Measurements from ENCODE around the gene MRPL4. TPM values are rescaled to one million over a fixed set of nuclear protein-coding genes. Genes with fewer than 3 reads are reported as not detected.
"Not testable (repeated sequence)": the region's sequence is repeated elsewhere in the genome, so short reads cannot be mapped to it uniquely, and the experiment has no call there.

MRPL4 gene
- total RNA-seq, 2 experiments from 2014 or later: 44.6 to 47.3 TPM

DNA sequence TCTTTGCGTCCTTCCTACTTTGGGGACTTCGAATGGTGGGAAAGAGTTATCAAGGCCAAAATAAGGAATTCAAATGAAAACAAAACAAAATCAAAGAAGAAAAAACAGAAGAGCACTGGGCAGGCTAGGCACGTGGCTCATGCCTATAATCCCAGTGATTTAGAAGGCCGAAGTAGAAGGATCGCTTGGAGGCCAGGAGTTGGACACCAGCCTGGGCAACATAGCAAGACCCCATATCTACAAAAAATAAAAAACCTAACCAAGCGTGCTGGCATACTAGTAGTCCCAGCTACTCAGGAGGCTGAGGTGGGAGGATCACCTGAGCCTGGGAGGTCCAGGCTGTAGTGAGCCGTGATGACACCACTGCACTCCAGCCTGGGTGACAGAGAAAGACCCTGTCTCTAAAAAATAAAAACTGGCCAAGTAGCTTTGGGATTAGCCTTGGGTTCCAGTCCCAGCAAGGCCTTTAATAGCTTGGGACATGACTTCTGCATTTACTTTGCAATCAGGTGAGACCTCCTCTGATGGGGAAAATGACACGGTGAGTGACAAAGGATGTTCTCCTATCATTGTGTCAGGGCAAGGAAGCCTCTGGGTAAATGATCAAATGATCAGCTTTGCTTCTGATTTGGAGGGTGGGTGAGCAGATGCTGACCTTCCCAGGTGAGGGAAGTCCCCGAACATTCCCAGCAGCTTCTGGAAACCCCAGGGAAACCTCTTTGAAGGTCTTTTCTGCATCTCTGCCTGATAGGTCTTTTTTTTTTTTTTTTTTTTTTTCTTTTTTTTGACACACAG lies 26.0 kb downstream of the MRPL4 start:
- Histone ChIP-seq H3K4me3 (ENCODE audit: low read length) (no peak overlapping the region), H3K27me3 (ENCODE audit: control insufficient read depth in 1 of 2, insufficient read depth in 2 of 2, low read length in 2 of 2) (no peaks in the 10 kb centered on the region), H3K27ac (ENCODE audit: low read depth in 1 of 2, low read length in 2 of 2) (no peak overlapping the region), H3K9me3 (ENCODE audit: control insufficient read depth in 1 of 2, insufficient read depth in 1 of 2, low read length in 2 of 2) (no peaks in the 10 kb centered on the region), H3K4me1 (ENCODE audit: insufficient read depth, low read length) (no peaks in the 10 kb centered on the region), H3K36me3 (ENCODE audit: insufficient read depth, low read length) (peaks cover 22% of the 10 kb centered on the region)
- DNase-seq (peak in 1 of 14 experiments; percentile 10), ATAC-seq (ENCODE audit: poor library complexity) (no peak)
- Mint-ChIP-seq H3K4me3 (no peak overlapping the region), H3K4me1 (ENCODE audit: low read depth) (peaks cover 4% of the 10 kb centered on the region), H3K9me3 (no peaks in the 10 kb centered on the region), H3K27me3 (no peaks in the 10 kb centered on the region), H3K27ac (no peak overlapping the region), H3K36me3 (ENCODE audit: low read depth) (peaks cover 30% of the 10 kb centered on the region)
- POLR2A ChIA-PET: no interaction called here
- CTCF ChIA-PET: interaction anchor here (0.9 to 1.0 kb wide), 3 partner anchors 9 to 111 kb away, joined by 3 to 4 read pairs (median 3); no protein-coding TSS in a partner anchor
- intact Hi-C loops (cut with DNase I, micrococcal nuclease): no loop called here
- TF ChIP-seq, protein P1, sequence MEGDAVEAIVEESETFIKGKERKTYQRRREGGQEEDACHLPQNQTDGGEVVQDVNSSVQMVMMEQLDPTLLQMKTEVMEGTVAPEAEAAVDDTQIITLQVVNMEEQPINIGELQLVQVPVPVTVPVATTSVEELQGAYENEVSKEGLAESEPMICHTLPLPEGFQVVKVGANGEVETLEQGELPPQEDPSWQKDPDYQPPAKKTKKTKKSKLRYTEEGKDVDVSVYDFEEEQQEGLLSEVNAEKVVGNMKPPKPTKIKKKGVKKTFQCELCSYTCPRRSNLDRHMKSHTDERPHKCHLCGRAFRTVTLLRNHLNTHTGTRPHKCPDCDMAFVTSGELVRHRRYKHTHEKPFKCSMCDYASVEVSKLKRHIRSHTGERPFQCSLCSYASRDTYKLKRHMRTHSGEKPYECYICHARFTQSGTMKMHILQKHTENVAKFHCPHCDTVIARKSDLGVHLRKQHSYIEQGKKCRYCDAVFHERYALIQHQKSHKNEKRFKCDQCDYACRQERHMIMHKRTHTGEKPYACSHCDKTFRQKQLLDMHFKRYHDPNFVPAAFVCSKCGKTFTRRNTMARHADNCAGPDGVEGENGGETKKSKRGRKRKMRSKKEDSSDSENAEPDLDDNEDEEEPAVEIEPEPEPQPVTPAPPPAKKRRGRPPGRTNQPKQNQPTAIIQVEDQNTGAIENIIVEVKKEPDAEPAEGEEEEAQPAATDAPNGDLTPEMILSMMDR (IDR thresholded peaks at IDR 0.05): no peak

DNA sequence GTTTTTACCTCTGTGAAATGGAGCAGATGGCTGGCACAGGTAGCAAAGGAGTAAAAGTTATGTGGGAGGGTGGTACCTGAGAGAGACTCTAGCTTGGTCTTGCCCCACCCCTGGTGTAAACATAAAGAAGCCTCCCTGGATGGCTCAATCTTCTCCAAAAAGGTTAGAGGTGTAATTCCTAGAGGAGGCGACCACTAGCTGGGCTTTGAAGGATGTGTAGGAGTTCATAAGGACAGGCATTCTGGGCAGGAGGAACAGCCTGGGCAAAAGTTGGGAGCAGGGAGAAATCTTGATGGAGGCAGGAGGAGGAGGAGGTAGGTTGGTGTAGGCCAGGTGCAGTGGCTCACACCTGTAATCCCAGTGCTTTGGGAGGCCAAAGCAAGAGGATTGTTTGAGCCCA lies 26.9 kb downstream of the MRPL4 start:
- ChIA-PET CTCF (interaction anchor here (1.0 to 2.3 kb wide), 2 partner anchors 9 to 12 kb away, joined by 3 to 5 read pairs; partner anchors contain the start of gene ICAM1), POLR2A (no interaction called here)
- intact Hi-C loops (cut with DNase I, micrococcal nuclease): no loop called here
- Histone ChIP-seq H3K9me3 (ENCODE audit: control insufficient read depth in 1 of 2, insufficient read depth in 1 of 2, low read length in 2 of 2) (no peaks in the 10 kb centered on the region), H3K27ac (ENCODE audit: low read depth in 1 of 2, low read length in 2 of 2) (no peak overlapping the region), H3K4me1 (ENCODE audit: insufficient read depth, low read length) (no peaks in the 10 kb centered on the region), H3K27me3 (ENCODE audit: control insufficient read depth in 1 of 2, insufficient read depth in 2 of 2, low read length in 2 of 2) (no peaks in the 10 kb centered on the region), H3K36me3 (ENCODE audit: insufficient read depth, low read length) (peaks cover 30% of the 10 kb centered on the region), H3K4me3 (ENCODE audit: low read length) (no peak overlapping the region)
- DNase-seq: peak in 1 of 14 experiments; percentile 3
- Mint-ChIP-seq H3K36me3 (ENCODE audit: low read depth) (peaks cover 32% of the 10 kb centered on the region), H3K4me3 (no peak overlapping the region), H3K9me3 (no peaks in the 10 kb centered on the region), H3K27ac (no peak overlapping the region), H3K4me1 (ENCODE audit: low read depth) (peaks cover 3% of the 10 kb centered on the region), H3K27me3 (no peaks in the 10 kb centered on the region)
- TF ChIP-seq, protein P1 (IDR thresholded peaks at IDR 0.05): no peak
- no peak for ATAC-seq (ENCODE audit: poor library complexity)

DNA sequence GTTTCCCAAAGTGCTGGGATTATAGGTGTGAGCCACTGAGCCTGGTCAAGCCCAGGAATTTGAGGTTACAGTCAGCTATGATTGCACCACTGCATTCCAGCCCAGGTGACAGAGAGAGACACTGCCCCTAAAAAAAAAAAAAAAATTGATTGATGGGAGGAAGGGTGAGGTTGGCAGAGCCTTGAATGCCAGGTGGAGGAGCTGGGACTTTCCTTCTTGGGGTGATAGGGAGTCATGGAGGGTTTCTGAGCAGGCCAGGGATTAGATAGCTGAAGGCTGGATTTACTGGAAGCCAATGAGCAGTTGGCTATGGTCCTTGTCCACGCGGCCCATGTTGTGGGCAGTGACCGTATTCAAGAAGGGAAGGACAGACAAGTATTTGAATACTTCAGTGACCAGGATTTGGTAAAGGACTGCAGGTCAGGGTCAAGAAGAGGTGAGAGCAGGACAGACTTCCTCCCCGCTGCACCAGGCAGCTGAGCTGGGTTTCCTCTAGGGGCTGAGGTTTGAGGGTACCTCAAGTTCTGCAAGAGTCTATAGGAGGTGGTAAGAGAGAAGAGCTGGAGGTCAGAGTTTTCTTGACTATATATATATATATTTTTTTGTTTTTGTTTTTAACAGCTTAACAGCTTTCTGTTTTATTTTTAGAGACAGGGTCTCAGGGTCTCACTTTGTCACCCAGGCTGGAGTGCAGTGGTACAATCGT lies 27.9 kb downstream of the MRPL4 start:
- no peaks in the 10 kb centered on the region for H3K27me3 ChIP-seq (ENCODE audit: control insufficient read depth in 1 of 2, insufficient read depth in 2 of 2, low read length in 2 of 2)
- no peaks in the 10 kb centered on the region for H3K4me1 Mint-ChIP-seq (ENCODE audit: low read depth)
- H3K4me1 ChIP-seq (ENCODE audit: insufficient read depth, low read length): no peaks in the 10 kb centered on the region
- H3K27ac Mint-ChIP-seq: no peak overlapping the region
- H3K36me3 ChIP-seq (ENCODE audit: insufficient read depth, low read length): peaks cover 36% of the 10 kb centered on the region
- no peaks in the 10 kb centered on the region for H3K9me3 ChIP-seq (ENCODE audit: control insufficient read depth in 1 of 2, insufficient read depth in 1 of 2, low read length in 2 of 2)
- intact Hi-C loops (cut with DNase I, micrococcal nuclease): no loop called here
- H3K36me3 Mint-ChIP-seq (ENCODE audit: low read depth): peaks cover 31% of the 10 kb centered on the region
- ChIA-PET CTCF (interaction anchor here (1.1 to 2.3 kb wide), 2 partner anchors 10 to 109 kb away, joined by 3 to 5 read pairs; partner anchors contain the start of gene ICAM1), POLR2A (interaction anchor here (0.7 to 1.1 kb wide), 2 partner anchors 8 to 9 kb away, joined by 6 to 9 read pairs; partner anchors contain the start of gene ICAM1)
- TF ChIP-seq, protein P1 (IDR thresholded peaks at IDR 0.05): no peak
- DNase-seq (peak in 1 of 14 experiments; percentile 5), ATAC-seq (ENCODE audit: poor library complexity) (no peak)
- no peaks in the 10 kb centered on the region for H3K9me3 Mint-ChIP-seq
- H3K4me3 ChIP-seq (ENCODE audit: low read length): no peak overlapping the region
- H3K27me3 Mint-ChIP-seq: no peaks in the 10 kb centered on the region
- no peak overlapping the region for H3K4me3 Mint-ChIP-seq
- no peak overlapping the region for H3K27ac ChIP-seq (ENCODE audit: low read depth in 1 of 2, low read length in 2 of 2)

DNA sequence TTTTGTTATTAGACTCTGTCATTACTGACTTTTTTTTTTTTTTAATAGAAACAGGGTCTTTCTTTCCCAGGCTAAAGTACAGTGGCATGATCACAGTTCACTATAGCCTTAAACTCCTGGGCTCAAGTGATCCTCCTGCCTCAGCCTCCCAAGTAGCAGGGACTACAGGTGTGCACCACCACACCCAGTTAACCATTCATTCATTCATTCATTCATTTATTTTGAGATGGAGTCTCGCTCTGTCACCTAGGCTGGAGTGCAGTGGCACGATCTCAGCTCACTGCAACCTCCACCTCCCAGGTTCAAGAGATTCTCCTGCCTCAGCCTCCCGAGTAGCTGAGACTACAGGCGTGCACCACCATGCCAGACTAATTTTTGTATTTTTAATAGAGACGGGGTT lies 30.0 kb downstream of the MRPL4 start:
- H3K27me3 ChIP-seq (ENCODE audit: control insufficient read depth in 1 of 2, insufficient read depth in 2 of 2, low read length in 2 of 2); H3K4me3 Mint-ChIP-seq; DNase-seq; POLR2A ChIA-PET; H3K9me3 Mint-ChIP-seq; ATAC-seq (ENCODE audit: poor library complexity); H3K27me3 Mint-ChIP-seq; H3K4me3 ChIP-seq (ENCODE audit: low read length); CTCF ChIA-PET; H3K27ac Mint-ChIP-seq; intact Hi-C loops (cut with DNase I, micrococcal nuclease); H3K27ac ChIP-seq (ENCODE audit: low read depth in 1 of 2, low read length in 2 of 2); H3K9me3 ChIP-seq (ENCODE audit: control insufficient read depth in 1 of 2, insufficient read depth in 1 of 2, low read length in 2 of 2): not testable (repeated sequence)
- Mint-ChIP-seq H3K36me3 (ENCODE audit: low read depth) (peaks cover 43% of the 10 kb centered on the region), H3K4me1 (ENCODE audit: low read depth) (peaks cover 20% of the 10 kb centered on the region)
- Histone ChIP-seq H3K4me1 (ENCODE audit: insufficient read depth, low read length) (peaks cover 14% of the 10 kb centered on the region), H3K36me3 (ENCODE audit: insufficient read depth, low read length) (peaks cover 46% of the 10 kb centered on the region)
